WTC11 (cell line): ENCODE results near the gene CROCC2. TPM values are rescaled to one million over a fixed set of nuclear protein-coding genes. Genes with fewer than 3 reads are reported as not detected.

Source experiments
- ATAC-seq: fragments of 200-7000 bp; cut with Tn5 transposase; 2 replicates; pipeline ENCODE4 v1.10.0; 2021; ENCODE audit warnings: mild to moderate bottlenecking, moderate library complexity
- CTCF ChIA-PET: fragments of 300-600 bp; sonication (Branson Sonifier 250); formaldehyde crosslinking; loops from one replicate; lab custom pipeline; 2021; ENCODE audit warnings: antibody characterized with exemption; lab: Charles Lee
- POLR2A ChIA-PET: fragments of 350-600 bp; sonication (Branson Sonifier 250); formaldehyde crosslinking; loops from one replicate; lab custom pipeline; 2021; ENCODE audit warnings: antibody characterized with exemption; lab: Charles Lee
- DNase-seq: peaks from one replicate; pipeline ENCODE4 v3.0.0; 2021; ENCODE audit warnings: low spot score
- H3K27ac Mint-ChIP-seq: 2 replicates; pipeline ENCODE4 v1.8.0; 2021; ENCODE audit warnings: mixed read lengths
- H3K27me3 Mint-ChIP-seq: 2 replicates; pipeline ENCODE4 v1.8.0; 2021; ENCODE audit warnings: low read depth, mild to moderate bottlenecking, moderate library complexity, mixed read lengths
- H3K36me3 Mint-ChIP-seq: 2 replicates; pipeline ENCODE4 v1.8.0; 2021; ENCODE audit warnings: mixed read lengths
- H3K4me1 Mint-ChIP-seq: 2 replicates; pipeline ENCODE4 v1.8.0; 2022; ENCODE audit warnings: mixed read lengths
- H3K4me3 Mint-ChIP-seq: 2 replicates; pipeline ENCODE4 v1.8.0; 2021; ENCODE audit warnings: mild to moderate bottlenecking, moderate library complexity, mixed read lengths
- H3K9me3 Mint-ChIP-seq: 2 replicates; pipeline ENCODE4 v1.8.0; 2021; ENCODE audit warnings: mixed read lengths
- CREB1 ChIP-seq: sonication (generic); formaldehyde crosslinking; IDR thresholded peaks from 2 replicates; pipeline ENCODE4 v1.8.0; 2023; ENCODE audit warnings: mild to moderate bottlenecking, missing genetic modification reagents
- CTCF ChIP-seq: fragments of 200-600 bp; IDR thresholded peaks from 2 replicates; pipeline ENCODE4 v1.8.0; 2022; ENCODE audit warnings: antibody characterized with exemption
- EMX1 ChIP-seq: fragments of 250-450 bp; sonication (Bioruptor Pico); IDR thresholded peaks from 2 replicates; pipeline ENCODE4 v1.8.0; 2021; ENCODE audit warnings: mild to moderate bottlenecking
- FOXJ3 ChIP-seq: sonication (generic); formaldehyde crosslinking; IDR thresholded peaks from 2 replicates; pipeline ENCODE4 v1.9.0; 2021; ENCODE audit warnings: missing genetic modification reagents, mild to moderate bottlenecking, borderline replicate concordance
- FOXP4 ChIP-seq: sonication (generic); formaldehyde crosslinking; IDR thresholded peaks from 2 replicates; pipeline ENCODE4 v1.8.0; 2022; ENCODE audit warnings: mild to moderate bottlenecking, missing genetic modification reagents
- GABPB1 ChIP-seq: sonication (generic); formaldehyde crosslinking; IDR thresholded peaks from 2 replicates; pipeline ENCODE4 v1.8.1; 2023; ENCODE audit warnings: mild to moderate bottlenecking, missing genetic modification reagents
- NR2C2 ChIP-seq: sonication (generic); formaldehyde crosslinking; IDR thresholded peaks from 2 replicates; pipeline ENCODE4 v1.8.0; 2022; ENCODE audit warnings: mild to moderate bottlenecking, missing genetic modification reagents
- OVOL2 ChIP-seq: fragments of 250-450 bp; sonication (Bioruptor Pico); IDR thresholded peaks from 2 replicates; pipeline ENCODE4 v1.9.0; 2021; ENCODE audit warnings: mild to moderate bottlenecking, borderline replicate concordance
- PRDM15 ChIP-seq: sonication (generic); formaldehyde crosslinking; IDR thresholded peaks from 2 replicates; pipeline ENCODE4 v1.8.0; 2022; ENCODE audit warnings: missing genetic modification reagents
- RELA ChIP-seq: sonication (generic); formaldehyde crosslinking; IDR thresholded peaks from 2 replicates; pipeline ENCODE4 v1.8.1; 2022; ENCODE audit warnings: missing genetic modification reagents, mild to moderate bottlenecking, borderline replicate concordance
- SMAD3 ChIP-seq: sonication (generic); formaldehyde crosslinking; IDR thresholded peaks from 2 replicates; pipeline ENCODE4 v1.8.0; 2022; ENCODE audit warnings: missing genetic modification reagents, mild to moderate bottlenecking, borderline replicate concordance
- ZNF317 ChIP-seq: sonication (generic); formaldehyde crosslinking; IDR thresholded peaks from 2 replicates; pipeline ENCODE4 v1.8.1; 2023; ENCODE audit warnings: low read depth, mild to moderate bottlenecking, moderate library complexity, missing genetic modification reagents, borderline replicate concordance
- ZNF396 ChIP-seq: fragments of 250-450 bp; sonication (Bioruptor Pico); IDR thresholded peaks from 2 replicates; pipeline ENCODE4 v1.8.0; 2021; ENCODE audit warnings: mild to moderate bottlenecking, moderate library complexity, borderline replicate concordance
- ZNF423 ChIP-seq: fragments of 250-450 bp; sonication (Bioruptor Pico); IDR thresholded peaks from 2 replicates; pipeline ENCODE4 v2.1.2; 2022; ENCODE audit warnings: mild to moderate bottlenecking, moderate library complexity
- ZNF532 ChIP-seq: fragments of 250-450 bp; sonication (Bioruptor Pico); IDR thresholded peaks from 2 replicates; pipeline ENCODE4 v1.9.0; 2021; ENCODE audit warnings: mild to moderate bottlenecking, borderline replicate concordance
- total RNA-seq: library from RNA; stranded (reverse); gene quantifications from 3 replicates; pipeline ENCODE4 v1.2.3, GENCODE V29; 2021
- TF ChIP-seq, protein P1 (sequence below): sonication (generic); formaldehyde crosslinking; conservative IDR thresholded peaks from 2 replicates; pipeline ENCODE4 v1.8.1; 2022; ENCODE audit warnings: mild to moderate bottlenecking, missing genetic modification reagents
- TF ChIP-seq, protein P2 (sequence below): fragments of 250-450 bp; sonication (Bioruptor Pico); IDR thresholded peaks from 2 replicates; pipeline ENCODE4 v1.9.0; 2021; ENCODE audit warnings: mild to moderate bottlenecking
- TF ChIP-seq, protein P3 (sequence below): fragments of 250-450 bp; sonication (Bioruptor Pico); IDR thresholded peaks from 2 replicates; pipeline ENCODE4 v1.9.0; 2021; ENCODE audit warnings: moderate library complexity, mild to moderate bottlenecking, inconsistent platforms, borderline replicate concordance

CROCC2 gene
- total RNA-seq, 1 experiment from 2014 or later: not detected

DNA sequence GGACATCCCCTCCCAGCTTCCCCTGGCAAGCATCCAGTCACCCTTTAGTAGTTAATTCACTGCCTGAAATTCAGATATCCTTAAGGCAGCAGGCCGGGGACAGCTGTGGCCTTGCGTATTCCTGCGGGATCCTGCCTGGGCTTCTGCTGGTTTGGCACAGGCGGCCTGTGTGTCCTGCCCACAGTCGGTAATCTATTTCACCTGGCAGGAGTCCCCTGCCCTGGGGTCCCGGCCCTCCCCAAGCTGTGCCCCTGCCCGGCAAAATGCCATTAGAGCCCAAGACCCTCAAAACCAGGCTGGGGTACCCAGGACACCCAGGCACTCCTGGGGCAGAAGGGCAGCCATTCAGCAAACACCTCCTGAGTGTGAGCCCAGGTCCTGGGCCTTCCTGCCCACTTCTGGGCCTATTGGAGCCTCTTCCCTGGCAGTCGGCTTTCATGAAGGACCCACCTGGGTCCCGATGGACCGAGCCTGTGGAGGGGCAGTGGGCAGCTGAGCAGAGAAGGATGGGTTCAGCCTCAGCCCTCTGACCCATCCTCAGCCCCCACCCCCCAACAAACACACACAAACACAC lies 11.6 kb downstream of the CROCC2 start (continued):
- TF ChIP-seq FOXP4 (no peak), GABPB1 (CRISPR knock-in tag) (no peak), FOXJ3 (CRISPR knock-in tag) (no peak), ZNF396 (CRISPR knock-in tag) (no peak), SMAD3 (CRISPR knock-in tag) (no peak)
- TF ChIP-seq, protein P1, sequence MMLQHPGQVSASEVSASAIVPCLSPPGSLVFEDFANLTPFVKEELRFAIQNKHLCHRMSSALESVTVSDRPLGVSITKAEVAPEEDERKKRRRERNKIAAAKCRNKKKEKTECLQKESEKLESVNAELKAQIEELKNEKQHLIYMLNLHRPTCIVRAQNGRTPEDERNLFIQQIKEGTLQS: no peak
- TF ChIP-seq, all 79 proteins: peak for 0

GRCh38 chr2:240918258-240919091 lies 12.3 kb downstream of the CROCC2 start:
- peaks cover 6% of the 10 kb centered on the region for H3K27me3 Mint-ChIP-seq
- H3K4me3 Mint-ChIP-seq: no peak overlapping the region
- H3K27ac Mint-ChIP-seq: no peak overlapping the region
- no peaks in the 10 kb centered on the region for H3K9me3 Mint-ChIP-seq
- no peaks in the 10 kb centered on the region for H3K36me3 Mint-ChIP-seq
- ATAC-seq (no peak), DNase-seq (peak; percentile 8)
- CTCF ChIA-PET: interaction anchor here (0.6 kb wide), 1 partner anchor 67 kb away, joined by 3 read pairs; no protein-coding TSS in a partner anchor
- no peaks in the 10 kb centered on the region for H3K4me1 Mint-ChIP-seq
- TF ChIP-seq NR2C2 (CRISPR knock-in tag) (no peak), CREB1 (CRISPR knock-in tag) (no peak), EMX1 (CRISPR knock-in tag) (no peak), CTCF (no peak), ZNF317 (CRISPR knock-in tag) (no peak)
- POLR2A ChIA-PET: no interaction called here

DNA sequence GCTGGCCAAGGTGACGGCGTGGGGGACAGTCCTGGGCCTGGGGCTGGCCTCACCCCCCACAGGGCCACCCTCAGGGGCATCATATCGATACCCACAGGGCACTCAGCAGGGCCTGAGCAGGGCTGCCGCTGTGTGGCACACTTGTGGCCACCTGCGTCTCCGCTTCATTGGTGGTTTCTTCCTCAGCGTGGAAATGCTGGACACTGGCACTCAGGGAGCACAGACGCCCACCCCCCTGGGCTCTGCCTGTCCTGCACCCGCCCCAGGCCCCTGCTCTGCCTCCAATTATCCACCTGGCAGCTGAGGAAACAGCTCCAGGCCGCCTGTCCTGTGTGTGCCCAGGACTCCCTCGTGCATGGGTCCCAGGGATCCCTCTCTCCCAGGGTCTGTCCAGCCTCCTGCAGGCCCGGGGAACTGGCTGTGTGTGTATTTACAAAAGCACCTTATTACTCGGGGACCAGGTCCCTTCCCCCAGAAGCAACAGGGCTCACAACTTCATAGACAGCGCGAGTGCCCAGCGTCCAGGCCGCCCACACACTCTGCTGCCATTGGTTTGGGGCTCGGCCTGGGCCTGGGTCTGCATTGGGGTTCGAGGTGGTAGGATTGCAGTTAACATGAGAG lies 13.1 kb downstream of the CROCC2 start:
- peaks cover 6% of the 10 kb centered on the region for H3K27me3 Mint-ChIP-seq
- no peak for ATAC-seq
- POLR2A ChIA-PET: no interaction called here
- H3K36me3 Mint-ChIP-seq: no peaks in the 10 kb centered on the region
- H3K9me3 Mint-ChIP-seq: no peaks in the 10 kb centered on the region
- CTCF ChIA-PET: no interaction called here
- H3K4me1 Mint-ChIP-seq: no peaks in the 10 kb centered on the region
- no peak for DNase-seq
- H3K27ac Mint-ChIP-seq: no peak overlapping the region
- H3K4me3 Mint-ChIP-seq: no peak overlapping the region
- TF ChIP-seq, protein P2, sequence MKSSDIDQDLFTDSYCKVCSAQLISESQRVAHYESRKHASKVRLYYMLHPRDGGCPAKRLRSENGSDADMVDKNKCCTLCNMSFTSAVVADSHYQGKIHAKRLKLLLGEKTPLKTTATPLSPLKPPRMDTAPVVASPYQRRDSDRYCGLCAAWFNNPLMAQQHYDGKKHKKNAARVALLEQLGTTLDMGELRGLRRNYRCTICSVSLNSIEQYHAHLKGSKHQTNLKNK (CRISPR knock-in tag): no peak
- TF ChIP-seq ZNF423 (CRISPR knock-in tag) (no peak), PRDM15 (CRISPR knock-in tag) (no peak), ZNF532 (CRISPR knock-in tag) (no peak), RELA (CRISPR knock-in tag) (no peak), OVOL2 (CRISPR knock-in tag) (no peak)
- TF ChIP-seq, protein P3, sequence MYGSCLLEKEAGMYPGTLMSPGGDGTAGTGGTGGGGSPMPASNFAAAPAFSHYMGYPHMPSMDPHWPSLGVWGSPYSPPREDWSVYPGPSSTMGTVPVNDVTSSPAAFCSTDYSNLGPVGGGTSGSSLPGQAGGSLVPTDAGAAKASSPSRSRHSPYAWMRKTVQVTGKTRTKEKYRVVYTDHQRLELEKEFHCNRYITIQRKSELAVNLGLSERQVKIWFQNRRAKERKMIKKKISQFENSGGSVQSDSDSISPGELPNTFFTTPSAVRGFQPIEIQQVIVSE: no peak
